ENCODE measurements around the gene SLC9C2.
"Not testable (repeated sequence)": the region's sequence is repeated elsewhere in the genome, so short reads cannot be mapped to it uniquely, and the experiment has no call there.

The SLC9C2 gene

DNA sequence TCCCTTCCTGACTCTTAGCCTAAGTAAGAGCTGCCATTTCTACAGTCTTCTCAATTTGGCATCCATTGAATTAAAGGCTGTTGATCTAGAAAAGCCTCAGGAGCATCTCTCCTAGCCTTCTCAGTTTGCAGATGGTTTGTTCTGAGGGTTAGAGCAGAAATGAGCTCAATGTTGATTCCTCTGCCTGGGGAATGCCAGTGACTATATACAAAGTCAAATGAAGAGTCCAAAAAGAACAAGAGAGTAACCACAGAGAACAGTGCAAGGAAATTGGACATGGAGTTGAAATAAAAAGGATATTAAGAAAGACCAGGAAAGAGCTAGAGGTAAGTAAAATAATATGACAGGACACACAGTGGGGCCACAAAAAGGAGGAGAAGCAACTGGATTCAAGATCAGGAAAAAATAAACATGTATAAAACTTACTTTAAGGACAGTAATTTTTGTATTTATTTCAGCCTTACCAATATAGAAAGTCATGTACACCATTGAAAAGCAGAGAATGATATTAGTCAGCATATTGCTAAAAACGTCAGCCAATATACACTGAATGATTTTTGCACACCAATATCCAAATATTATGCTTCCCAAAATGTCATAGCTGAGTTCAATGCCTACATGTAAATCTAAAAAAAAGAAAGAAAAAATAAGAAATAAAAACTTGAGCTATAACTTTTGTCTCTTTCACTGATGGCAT, 21.3 kb downstream of the SLC9C2 start:
- DNase-seq = peak in 1 of 5 donors; percentile 20

GRCh38 chr1:173580658-173581057, 22.2 kb downstream of the SLC9C2 start:
- no peak for DNase-seq

DNA sequence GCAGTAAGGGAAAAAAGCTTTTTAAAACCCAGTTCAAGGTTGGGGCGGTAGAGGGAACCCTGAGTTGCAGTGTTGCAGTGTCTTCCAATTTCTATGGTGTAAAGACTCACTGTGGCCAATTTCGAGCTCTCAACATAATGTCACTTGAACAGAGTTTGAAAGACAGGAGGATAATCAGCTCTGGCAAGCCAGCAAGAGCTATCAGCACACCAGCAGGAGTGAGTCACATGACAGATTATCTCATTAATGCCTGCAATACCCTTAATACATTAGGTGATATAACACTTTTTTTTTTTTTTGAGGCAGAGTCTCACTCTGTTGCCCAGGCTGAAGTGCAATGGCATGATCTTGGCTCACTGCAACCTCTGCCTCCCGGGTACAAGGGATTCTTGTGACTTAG, 22.8 kb downstream of the SLC9C2 start:
- no peak for DNase-seq

GRCh38 chr1:173573596-173573995, 29.3 kb downstream of the SLC9C2 start:
- no peak for DNase-seq

- no peak for DNase-seq
These were observed 30.5 kb downstream of the SLC9C2 start for GRCh38 chr1:173572201-173572873.

DNA sequence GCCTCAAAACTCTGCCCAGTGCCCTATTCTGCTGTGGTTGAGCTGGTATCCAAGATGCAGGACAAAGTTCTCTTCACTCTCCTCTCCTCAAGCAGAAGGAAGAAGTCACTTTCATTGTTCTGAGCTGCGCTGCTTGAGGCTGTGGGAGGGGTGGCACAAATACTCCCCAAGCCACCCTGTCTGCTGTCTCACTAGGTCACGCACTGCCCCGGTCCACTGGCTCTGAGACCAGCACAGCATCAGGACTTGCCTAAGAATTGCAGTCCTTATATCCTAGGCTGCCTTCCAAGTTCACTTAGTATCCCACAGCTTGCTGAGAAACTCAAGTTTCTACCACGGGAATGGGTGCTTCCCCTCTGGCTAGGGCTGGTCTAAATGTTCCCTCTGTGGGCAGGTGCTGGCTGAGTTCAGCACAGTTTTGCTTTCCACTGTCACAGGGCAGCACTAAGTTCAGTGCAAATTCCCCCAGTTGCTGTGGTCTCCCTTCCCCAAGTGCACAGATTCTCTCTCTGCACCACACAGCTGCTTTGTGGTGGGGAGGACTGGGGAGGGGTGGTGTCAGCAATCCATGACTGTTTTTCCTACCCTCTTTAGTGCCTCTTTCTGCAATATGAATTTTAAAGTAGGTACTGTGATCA, 32.4 kb downstream of the SLC9C2 start:
- no peak for DNase-seq

DNA sequence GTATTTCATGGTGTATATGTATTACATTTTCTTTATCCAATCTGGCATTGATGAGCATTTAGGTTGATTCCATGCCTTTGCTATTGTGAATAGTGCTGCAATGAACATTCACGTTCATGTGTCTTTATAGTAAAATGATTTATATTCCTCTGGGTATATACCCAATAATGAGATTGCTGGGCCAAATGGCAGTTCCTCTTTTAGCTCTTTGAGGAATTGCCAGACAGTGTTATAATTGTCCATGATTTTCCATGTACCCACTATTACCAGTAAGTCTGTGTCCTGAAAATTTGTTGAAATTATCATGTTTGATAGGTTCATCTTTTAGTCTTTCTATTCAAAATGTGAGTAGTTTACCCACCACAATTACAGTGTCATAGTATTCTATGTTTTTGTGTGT, 34.4 kb downstream of the SLC9C2 start:
- DNase-seq = no peak

- DNase-seq = not testable (repeated sequence)
These were observed 39.0 kb downstream of the SLC9C2 start for GRCh38 chr1:173563846-173564245.

GRCh38 chr1:173562813-173563212, 40.1 kb downstream of the SLC9C2 start:
- no peak for DNase-seq

GRCh38 chr1:173561263-173561662, 41.6 kb downstream of the SLC9C2 start:
- DNase-seq = no peak

GRCh38 chr1:173560285-173560880, 42.5 kb downstream of the SLC9C2 start:
- DNase-seq = no peak

- DNase-seq = no peak
These were observed 47.1 kb downstream of the SLC9C2 start for GRCh38 chr1:173555651-173556305.

- DNase-seq = no peak
These were observed 48.2 kb downstream of the SLC9C2 start for GRCh38 chr1:173554541-173555250.

GRCh38 chr1:173554089-173554488, 48.8 kb downstream of the SLC9C2 start:
- no peak for DNase-seq

DNA sequence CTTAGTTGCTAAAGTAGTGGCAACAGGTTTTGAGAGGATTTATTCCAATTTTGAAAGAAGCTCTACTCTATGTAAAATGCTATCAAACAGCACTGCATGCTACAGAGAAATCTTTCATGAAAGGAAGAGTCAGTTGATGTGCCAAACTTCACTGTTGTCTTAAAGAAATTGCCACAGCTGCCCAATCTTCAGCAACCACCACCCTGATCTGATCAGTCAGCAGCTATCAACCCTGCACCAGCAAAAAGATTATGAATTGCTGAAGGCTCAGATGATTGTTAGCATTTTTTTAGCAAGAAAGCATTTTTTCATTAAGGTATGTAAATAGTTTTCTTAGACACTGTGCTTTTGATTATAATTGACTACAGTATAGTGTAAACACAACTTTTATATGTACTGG, 49.6 kb downstream of the SLC9C2 start:
- no peak for DNase-seq

GRCh38 chr1:173551699-173552098, 51.2 kb downstream of the SLC9C2 start:
- DNase-seq = peak in 1 of 5 donors; percentile 20

DNA sequence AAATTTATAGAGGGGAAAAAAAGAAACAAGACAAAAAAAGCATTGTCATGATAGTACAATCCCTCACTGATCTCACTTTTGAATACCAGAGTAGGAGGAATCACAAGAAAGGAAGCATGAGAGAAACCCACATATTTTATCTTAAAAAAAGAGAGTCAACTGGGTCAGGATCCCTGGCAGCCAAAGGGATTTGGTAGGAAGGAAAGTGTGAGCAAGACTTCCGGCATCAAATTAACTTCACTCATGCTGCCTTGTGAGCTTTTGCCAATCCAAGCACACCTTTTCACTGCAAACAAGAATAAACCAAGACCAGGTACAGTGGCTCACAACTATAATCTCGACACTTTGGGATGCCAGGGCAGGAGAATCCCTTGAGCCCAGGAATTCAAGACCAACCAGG, 53.1 kb downstream of the SLC9C2 start:
- DNase-seq = no peak

DNA sequence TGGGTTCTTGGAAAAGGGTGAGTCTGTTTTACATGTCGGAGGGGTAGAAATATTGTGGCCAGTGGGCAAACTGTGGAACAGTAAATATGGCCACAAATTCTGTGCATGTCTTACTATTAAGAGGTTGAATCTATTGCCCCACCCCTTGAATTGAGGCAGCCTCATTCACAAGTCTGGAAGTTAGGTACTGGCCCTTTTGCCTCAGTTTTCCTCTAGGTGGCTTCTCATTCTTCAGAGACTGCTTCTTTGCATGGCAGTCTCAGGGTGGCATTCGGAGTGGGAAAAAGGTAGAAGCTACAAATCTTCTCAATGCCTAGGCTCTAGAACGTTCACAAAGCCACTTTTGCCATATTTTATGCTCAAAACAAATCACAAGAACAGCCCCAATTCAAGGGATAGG, 57.2 kb downstream of the SLC9C2 start:
- no peak for DNase-seq

DNA sequence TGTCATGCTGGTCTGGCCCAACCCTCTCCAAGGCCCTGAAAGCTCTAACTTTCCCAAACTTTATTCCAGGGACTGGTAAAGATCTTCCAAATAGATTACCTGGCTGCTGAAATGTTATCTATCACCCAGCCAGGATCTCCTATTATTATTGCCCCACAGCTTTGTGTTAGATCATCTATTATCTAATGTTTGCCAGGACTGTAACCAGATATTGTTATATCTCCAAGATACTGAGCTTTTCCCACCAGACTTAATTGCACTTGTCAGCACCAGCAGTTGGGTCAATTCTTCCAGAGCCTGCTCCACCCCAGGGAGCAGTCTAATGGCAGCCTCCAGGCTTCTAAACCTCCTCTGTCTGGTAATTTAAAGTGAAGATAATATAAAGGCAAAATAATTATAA, 66.6 kb downstream of the SLC9C2 start:
- no peak for DNase-seq

- no peak for DNase-seq
These were observed 70.6 kb downstream of the SLC9C2 start for GRCh38 chr1:173532237-173532636.

GRCh38 chr1:173530795-173531693, 71.8 kb downstream of the SLC9C2 start:
- DNase-seq = no peak
